Subcutaneous preadipocyte (primary cell): Measurements from ENCODE around the gene GAA. TPM values are rescaled to one million over a fixed set of nuclear protein-coding genes. Genes with fewer than 3 reads are reported as not detected.

ENCODE experiments used
- small RNA-seq: library from RNA; depleted of rRNA; stranded (forward); fragments of <200 nt; gene quantifications from one replicate; pipeline ENCODE3, GENCODE V24; 2012
- total RNA-seq: library from RNA; depleted of rRNA; stranded (reverse); fragments of >200 nt; gene quantifications from 2 replicates; pipeline ENCODE4 v1.2.3, GENCODE V29; 2012

Gene GAA
- 20.7 and 25.7 TPM in 2 replicates for total RNA-seq

DNA sequence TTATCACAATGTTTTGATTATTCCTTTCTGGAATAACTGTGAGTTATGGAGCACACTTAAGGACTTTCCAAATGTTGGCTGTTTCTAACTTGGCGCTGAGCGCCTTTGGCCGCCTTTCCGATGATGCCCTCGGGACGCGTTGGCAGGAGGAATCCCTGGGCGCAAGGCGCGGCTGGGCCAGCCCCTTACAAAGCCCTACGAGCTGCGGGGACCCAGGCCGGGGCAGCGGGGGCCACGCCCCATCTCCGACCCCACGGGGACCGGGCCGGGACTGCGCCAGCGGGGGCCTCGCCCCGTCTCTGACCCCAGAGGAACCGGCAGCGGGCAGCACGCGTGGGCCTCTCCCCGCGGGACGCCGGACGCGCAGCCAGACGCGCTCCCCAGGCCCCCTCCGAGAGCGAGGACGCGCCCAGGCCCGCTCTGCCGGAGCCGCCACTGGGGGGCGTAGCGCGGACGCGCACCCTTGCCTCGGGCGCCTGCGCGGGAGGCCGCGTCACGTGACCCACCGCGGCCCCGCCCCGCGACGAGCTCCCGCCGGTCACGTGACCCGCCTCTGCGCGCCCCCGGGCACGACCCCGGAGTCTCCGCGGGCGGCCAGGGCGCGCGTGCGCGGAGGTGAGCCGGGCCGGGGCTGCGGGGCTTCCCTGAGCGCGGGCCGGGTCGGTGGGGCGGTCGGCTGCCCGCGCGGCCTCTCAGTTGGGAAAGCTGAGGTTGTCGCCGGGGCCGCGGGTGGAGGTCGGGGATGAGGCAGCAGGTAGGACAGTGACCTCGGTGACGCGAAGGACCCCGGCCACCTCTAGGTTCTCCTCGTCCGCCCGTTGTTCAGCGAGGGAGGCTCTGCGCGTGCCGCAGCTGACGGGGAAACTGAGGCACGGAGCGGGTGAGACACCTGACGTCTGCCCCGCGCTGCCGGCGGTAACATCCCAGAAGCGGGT, at the start of gene GAA:
TSS of gene GAA (plus strand) at position 571 of the 935 bp plus-strand sequence. CDS start 3,006 bp downstream, outside the sequence.

GRCh38 chr17:80147035-80147822, 45.8 kb downstream of the GAA start, which contains the start of gene EIF4A3:
TSS of gene EIF4A3 (minus strand) at chr17:80147128. CDS start at chr17:80146961, 167 bp downstream.

Small RNAs within 50 kb of the gene (small RNA-seq; reads per million reads assigned to genes)
- gene AC087741.2: not detected
- gene MIR1268B: not detected

Other genes with a start within 250 kb of the GAA start
- gene TBC1D16, start 65.7 kb upstream of the GAA start, total RNA-seq: 81.5 and 104 TPM in 2 replicates
- 2.7 and 4.0 TPM in 2 replicates for gene CCDC40, start 64.9 kb upstream of the GAA start, total RNA-seq
- 83.7 and 84.9 TPM in 2 replicates for gene EIF4A3, start 45.5 kb downstream of the GAA start, total RNA-seq
- under 0.01 TPM in 2 replicates for gene CARD14, start 68.4 kb downstream of the GAA start, total RNA-seq
- 14.1 and 15.4 TPM in 2 replicates for gene SGSH, start 118.8 kb downstream of the GAA start, total RNA-seq
- 9.2 TPM in 2 replicates for gene SLC26A11, start 118.8 kb downstream of the GAA start, total RNA-seq
- 103 and 117 TPM in 2 replicates for gene RNF213, start 159.3 kb downstream of the GAA start, total RNA-seq